GM19099 (cell line): ENCODE measurements around the gene WFIKKN2.

ENCODE experiments used
- POLR2A ChIP-seq: IDR thresholded peaks from 3 replicates; pipeline ENCODE4 v1.6.1; 2011; ENCODE audit warnings: low read depth; ENCODE audit not compliant: insufficient read length; ENCODE audit errors: extremely low read depth

WFIKKN2 gene

DNA sequence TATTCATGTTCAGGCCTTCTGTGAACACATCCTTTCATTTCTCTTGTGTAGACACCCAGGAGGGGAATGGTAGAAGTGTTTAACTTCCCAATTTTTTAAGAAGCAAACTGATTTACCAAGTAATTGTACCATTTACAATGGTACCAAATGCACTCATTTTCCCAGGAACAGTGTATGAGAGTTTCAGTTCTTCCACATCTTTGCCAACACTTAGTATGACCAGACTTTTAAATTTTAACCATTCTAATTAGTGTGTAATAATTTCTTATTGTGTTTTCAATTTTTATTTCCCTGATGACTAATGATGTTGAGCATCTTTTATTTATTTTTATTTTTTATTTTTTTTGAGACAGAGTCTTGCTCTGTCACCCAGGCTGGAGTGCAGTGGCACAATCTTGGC is 10.2 kb upstream of the WFIKKN2 start:
- no peak for TF ChIP-seq POLR2A

DNA sequence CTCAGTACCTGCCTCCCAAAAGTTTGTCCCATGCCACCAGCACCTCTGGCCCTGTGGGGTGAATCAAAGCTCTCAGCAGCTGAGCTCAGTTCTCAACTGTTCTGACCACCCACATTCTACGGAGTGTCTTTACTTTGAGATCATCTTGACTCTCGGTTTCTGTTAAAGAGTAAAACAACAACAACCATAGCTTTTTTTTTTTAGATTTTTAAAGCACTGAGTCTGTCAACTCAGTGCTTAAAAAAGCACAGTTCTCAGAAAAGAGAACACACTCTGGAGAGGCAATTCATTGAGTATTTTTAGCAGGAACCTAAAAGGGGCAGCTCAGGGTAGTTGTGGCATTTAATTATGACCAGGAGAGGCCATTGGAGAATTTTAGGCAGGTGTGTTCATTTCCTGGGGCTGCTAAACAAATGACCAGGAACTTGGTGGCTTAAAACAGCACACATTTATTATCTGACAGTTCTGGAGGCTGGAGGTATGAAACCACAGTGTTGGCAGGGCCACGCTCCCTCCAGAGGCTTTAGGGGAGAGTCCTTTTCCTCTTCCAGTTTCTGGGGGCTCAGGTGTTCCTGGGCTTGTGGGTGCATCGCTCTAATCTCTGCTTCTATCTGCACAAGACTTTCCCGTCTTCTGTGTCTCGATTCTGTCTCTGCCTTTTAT is 6.7 kb upstream of the WFIKKN2 start:
- no peak for TF ChIP-seq POLR2A

DNA sequence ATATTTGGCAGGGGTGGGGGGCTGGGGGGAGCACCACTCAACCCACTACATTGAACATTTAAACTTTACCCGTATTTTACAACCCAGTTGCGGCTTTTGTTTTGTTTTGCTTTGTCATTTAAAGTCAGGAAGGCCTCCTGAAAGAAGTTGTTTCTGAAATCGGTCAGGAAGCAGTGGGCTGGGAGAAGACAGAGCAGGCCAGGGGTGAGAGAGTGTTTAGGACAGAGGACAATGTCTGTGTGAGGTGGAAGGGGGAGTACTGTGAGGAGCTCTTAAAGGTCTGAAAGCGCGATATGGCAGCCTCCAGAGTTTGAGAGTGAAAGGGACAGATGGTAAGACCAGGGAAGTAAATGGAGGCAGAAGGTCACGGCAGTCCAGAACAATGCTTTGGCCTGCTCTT is 6.1 kb upstream of the WFIKKN2 start:
- TF ChIP-seq POLR2A, result no peak

DNA sequence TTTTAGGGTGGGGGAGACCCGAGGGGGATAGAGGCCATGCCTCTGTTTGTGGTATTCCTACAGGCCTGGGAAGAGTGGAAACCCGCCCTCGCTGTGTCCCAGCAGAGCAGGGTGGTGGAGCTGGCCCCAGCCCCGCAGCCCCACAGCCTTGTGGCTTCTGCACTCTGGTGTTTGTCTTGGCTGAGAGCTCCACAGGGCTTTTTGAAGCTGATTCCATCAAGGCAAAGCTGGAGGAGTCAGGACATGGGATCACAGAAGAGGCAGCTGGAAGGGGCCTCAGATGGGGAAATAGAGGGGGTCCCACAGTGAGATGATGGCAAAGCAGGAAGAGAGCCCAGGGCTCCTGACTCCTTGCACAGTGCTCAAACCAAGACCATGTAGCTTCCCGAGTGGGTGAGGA is 5.0 kb upstream of the WFIKKN2 start:
- TF ChIP-seq POLR2A, result no peak

DNA sequence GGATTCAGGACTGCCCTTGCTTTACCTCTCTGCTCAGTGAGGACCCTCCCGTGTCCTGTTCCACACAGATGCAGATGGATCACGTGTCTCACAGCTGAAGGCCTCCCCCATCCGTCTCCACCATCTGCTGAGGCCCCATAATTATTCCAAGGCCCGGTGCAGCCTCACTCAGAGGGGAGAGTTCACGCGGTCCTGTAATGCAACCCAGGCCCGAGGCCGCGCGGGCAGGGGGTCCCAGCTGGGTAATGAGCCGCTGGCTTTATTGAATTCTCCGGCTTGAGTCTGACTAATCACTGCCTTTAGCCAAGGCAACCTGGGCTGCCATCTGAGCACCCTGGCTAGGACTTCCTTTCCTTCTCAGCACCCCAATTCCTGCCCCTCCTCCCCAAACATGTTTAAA is 4.4 kb upstream of the WFIKKN2 start:
- TF ChIP-seq POLR2A, result no peak

DNA sequence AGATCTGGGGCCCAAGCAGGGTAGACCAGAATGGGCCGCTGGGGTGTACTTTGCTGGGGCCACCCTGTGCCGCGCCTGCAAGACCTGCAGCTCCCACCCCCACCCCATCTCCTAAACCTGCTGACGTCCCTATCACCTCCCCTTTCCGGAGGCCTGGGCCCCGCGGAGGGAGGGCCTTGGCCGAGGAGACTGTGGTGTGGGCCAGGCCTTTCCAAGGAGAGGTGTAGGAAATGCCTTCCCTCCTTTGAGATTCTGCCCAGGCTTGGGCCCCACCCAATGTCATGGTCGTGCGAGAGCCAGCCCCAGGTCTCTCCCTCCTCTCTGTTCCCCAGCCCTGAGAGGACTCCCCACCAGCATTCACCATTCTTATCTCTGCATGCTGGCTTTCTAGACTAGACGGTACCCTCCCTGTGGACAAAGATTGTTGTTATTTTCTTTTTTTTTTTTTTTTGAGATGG is 3.9 kb upstream of the WFIKKN2 start:
- no peak for TF ChIP-seq POLR2A

DNA sequence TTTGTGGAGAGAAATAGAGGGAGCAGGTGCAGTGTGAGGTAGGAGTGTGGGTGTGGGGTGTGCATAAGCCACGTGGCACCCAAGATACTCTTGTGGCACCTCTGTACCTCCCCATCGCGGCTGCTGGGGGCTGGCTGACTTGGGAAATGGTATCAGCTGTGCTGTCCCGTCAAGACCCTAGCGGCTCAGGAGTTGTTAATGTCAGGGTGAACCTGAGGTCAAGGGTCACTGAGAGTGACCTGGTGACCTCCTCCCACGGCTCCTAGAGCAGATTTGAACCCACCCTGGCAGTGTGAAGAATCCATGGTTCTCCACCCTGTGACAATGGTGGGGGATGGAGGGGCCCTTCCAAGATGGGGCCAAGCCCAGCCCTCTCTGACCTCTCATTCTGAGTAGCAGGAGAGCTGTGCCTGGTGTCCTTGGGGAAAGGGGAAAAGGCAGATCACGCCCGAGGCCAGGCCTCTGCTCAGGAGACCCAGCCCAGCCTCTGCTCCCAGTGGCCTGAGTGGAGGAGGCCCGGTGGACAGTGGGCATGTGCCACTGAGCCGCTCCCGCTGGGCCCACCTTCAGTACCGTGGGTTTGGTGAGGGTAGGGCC is 3.0 kb upstream of the WFIKKN2 start:
- TF ChIP-seq POLR2A, result no peak

DNA sequence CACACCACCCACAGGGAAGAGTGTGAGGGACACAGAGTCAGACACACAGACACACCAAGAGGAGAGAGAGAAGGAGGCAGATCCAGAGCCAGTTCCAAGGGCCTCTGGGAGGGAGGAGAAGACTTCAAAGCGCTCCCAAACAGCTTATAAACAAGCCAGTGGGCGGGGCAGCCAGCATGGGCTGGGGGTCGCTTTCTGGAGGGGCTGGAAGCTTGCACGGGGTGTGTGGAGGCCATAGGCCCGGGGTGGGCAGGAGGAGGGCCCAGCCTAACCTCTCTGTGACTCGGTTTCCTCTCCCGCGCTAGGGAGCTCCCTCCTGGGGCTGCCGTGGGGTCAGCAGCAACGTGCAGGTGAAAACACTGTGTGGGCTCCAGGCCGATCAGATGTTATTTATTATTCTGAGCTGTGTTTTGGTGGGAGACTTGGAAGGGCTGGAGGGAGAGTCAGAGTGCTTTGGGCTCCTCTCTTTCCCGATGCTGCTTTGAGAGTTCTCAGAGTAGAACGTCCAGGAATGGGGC is 2.5 kb upstream of the WFIKKN2 start:
- no peak for TF ChIP-seq POLR2A

DNA sequence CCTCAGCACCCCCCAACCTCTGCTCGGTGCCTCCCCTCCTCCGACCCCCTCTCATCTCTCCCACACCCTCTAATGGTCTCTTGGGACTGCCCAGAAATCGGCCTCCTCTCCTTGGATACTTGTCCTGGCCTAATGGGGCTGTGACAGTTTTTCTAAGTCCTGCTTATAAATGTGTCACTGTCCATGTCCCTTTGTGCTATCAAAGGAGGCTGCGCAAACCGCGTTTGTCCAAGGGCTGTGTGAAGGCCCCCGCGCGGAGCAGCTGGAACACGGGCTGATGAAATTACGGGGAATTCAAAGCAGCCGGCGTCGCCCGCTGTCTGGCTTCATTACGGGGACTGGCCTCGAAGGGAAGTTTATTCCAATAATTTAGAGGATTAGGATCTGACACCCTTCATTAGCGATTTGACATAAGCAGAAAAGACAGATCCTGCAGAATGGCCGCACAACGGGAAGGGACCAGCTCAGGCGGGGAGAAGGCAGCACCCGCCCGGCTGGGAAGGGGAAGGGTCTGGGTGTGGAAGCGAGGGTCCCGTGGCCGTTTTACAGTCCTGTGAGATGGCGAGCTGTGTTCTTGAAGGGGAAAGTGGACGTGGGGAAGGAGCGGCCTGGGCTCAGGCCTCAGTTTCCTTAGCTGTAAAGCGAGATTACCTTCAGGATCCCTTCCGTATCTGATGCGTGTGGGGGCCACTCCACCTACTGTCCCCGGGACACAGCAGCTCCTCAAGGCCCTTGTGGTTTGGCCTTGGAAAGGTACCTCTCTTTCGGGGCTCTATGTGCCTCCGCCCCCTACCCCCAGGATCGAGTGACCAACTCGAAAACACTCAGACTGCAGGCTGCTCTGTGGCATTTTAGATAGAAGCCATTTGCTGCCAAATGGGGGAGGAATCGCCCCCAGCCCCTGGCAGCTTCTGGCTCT is 1.6 kb upstream of the WFIKKN2 start:
- no peak for TF ChIP-seq POLR2A

DNA sequence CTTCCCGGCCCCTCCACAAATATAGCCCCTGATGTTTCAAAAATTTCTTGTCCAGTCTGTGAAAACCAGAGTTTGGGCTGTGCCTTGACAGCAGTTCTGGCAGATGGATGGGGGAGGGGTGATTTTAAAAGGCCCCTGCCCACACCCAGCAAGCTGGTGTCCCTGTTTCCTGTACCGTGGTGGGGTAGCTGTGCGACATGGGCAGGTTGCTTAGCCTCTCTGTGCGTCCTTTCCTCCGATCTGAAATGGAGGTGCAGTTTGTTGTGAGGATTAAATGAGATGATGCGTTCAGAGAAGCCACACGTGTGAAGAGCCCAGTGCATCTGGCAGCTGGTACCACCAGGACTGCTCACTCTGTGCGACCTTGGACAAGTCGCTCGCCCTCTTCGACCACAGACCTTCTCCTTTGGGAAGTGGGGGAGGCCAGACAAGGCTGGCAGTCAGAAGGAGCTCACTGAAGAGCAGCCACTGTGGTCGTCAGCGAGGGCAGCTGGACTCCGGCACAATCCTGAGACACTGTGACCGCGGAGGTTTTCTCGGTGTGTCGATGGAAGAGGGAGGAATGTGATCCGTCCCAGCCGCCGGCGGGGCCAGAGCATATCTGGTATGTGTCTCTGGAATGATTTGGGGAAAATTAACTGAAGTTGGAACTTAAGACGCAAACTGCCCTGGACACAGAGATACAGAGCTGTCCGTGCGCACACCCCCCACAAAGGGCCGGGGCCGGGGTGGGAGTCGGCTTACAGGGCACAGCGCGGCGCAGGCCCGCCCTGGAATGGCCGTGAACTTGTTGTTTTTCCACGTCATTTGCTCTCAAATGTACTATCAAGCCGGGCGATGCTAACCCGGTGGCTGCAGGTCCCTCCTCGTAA is 721 bp upstream of the WFIKKN2 start:
- no peak for TF ChIP-seq POLR2A

DNA sequence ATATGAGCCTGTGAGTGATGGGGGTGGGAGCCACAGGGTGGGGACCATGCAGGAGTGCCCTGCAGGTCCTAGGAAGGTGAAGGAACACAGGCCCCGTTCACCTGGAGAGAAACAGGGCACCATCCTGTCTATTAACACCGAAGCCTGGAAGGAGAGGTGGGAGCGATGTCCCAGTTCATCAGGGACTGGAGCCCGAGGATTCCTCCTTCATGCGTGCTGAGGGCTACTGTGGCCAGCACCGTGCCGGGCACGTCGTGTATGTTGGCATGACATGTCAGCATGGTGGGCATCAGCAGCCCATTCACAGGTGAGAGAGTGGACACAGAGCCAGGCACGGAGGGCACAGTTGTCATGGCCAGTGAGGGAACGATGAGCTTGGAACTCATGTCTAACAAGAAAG is 1.4 kb downstream of the WFIKKN2 start:
- no peak for TF ChIP-seq POLR2A

DNA sequence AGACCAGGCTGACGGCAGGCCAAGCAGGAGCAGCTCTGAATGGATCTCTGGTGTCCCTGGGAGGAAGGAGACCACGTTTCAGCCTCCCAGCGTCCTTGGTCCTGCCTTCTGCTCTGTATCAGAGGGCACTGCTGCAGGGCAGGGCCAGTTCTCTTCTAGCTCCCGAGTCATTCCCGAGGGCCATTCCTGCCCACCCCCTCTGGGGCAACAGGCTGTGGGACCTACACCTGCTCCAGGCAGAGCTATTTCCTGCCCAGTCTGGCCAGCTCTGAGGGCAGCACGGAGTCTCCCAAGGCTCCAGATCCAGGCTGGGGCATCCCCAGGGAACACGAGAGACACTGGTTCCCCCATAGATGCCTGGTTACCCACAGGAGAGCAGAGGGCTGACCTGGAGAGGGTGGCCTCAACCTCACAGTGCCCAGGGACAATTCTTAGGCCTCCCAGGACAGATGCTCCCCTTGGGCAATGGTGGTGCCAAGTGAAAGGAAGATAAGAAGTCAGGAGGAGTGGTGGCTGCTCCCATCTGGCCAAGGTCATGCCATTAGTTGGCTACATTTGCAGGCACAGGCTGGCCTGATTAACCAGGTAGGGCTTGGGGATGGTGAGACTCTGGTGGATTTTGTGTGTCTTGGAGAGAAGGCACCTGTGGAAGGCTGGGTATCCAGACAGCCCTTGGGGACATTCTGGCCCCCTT is 2.0 kb downstream of the WFIKKN2 start:
- TF ChIP-seq POLR2A, result no peak

DNA sequence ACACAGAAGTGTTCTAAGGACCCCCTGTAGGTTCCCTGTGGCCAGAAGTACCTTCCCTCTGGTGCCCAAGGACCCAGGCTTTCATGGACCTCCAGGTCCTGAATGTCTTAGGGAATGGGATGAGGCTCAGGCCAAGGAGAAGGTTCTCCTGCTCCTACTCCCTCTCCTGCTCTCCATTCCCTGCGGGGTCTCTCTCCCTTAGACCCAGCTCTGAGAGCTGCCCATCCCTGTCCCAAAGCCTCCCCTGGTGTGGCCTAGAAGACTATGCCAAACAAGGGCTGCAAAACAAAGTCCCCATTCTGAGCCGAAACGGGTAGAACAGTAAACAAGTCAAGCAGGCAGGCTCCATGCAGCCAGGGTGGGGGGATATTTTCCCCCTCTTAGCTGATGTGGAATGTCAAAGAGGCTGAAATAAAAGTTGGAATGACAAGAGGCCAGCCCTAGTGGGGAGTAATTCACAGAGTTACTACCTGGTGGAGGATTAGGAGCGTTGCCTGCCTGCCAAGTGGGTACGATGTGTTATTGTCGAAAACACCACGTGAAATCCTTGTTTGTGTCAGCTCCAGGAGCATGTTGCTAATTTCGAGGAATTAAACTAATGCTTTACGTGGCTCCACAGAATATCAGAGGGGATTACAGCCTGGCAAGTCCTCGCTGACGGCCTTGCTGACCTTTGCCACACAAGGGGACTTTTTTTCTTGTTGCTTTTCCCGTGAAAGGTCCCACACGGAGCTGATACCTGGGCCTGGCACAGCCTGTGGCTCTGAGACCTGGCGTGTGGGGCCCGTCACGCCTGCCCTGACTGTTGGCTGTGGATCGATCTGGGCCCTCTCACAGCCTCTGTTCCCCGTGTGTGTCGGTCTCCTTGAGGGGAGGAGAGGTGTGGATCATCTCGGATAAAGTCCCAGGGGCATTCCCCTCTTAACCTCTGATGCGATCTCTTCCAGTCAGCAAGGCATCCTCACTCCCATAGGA is 2.9 kb downstream of the WFIKKN2 start:
- no peak for TF ChIP-seq POLR2A
